HepG2 (cell line): ENCODE measurements around the gene RABL6. TPM values are rescaled to one million over a fixed set of nuclear protein-coding genes. Genes with fewer than 3 reads are reported as not detected.

Source experiments
- ARHGAP35 ChIP-seq: sonication (generic); formaldehyde crosslinking; IDR thresholded peaks from 2 replicates; pipeline ENCODE4 v1.9.0; 2022; ENCODE audit warnings: mild to moderate bottlenecking, inconsistent platforms, moderate library complexity, missing genetic modification reagents, borderline replicate concordance
- FOXM1 ChIP-seq: sonication (generic); formaldehyde crosslinking; IDR thresholded peaks from 2 replicates; pipeline ENCODE4 v1.5.0; 2020; ENCODE audit warnings: missing genetic modification reagents
- GABPA ChIP-seq, 2 experiments: IDR thresholded peaks; 2 replicates each; pipeline ENCODE4 v1.6.1; 2011 to 2016; ENCODE audit warnings: low read depth in 2 of 2, low read length in 1 of 2, missing biosample characterization in 1 of 2, missing genetic modification characterization in 1 of 2
- HCFC1 ChIP-seq: fragments of 150-350 bp; IDR thresholded peaks from 2 replicates; pipeline ENCODE4 v1.6.1; 2014; ENCODE audit warnings: low read depth, low read length
- HNF4G ChIP-seq, 2 experiments: sonication (generic) in 1 of 2; formaldehyde crosslinking in 1 of 2; IDR thresholded peaks; 2 replicates each; pipeline versions ENCODE4 v1.4.0 to v1.6.1; 2011 to 2020; ENCODE audit warnings: borderline replicate concordance in 2 of 2, low read depth in 2 of 2, mild to moderate bottlenecking in 2 of 2, low read length in 1 of 2, missing genetic modification reagents in 1 of 2, moderate library complexity in 1 of 2
- IKZF4 ChIP-seq: sonication (generic); formaldehyde crosslinking; IDR thresholded peaks from 2 replicates; pipeline ENCODE4 v1.5.1; 2020; ENCODE audit warnings: borderline replicate concordance, mild to moderate bottlenecking, low read depth, missing genetic modification reagents; ENCODE audit errors: not compliant biosample characterization
- KDM3A ChIP-seq: IDR thresholded peaks from 2 replicates; pipeline ENCODE4 v1.6.1; 2018; ENCODE audit warnings: low read depth, missing compliant biosample characterization
- KDM6A ChIP-seq: IDR thresholded peaks from 2 replicates; pipeline ENCODE4 v1.6.1; 2016; ENCODE audit warnings: low read depth
- MAFK ChIP-seq, 2 experiments: IDR thresholded peaks in 1 of 2; conservative IDR thresholded peaks in 1 of 2; 2 replicates each; pipeline ENCODE4 v1.6.1; 2011; ENCODE audit warnings: improper control_type of control experiment in 2 of 2, low read length in 2 of 2
- MIXL1 ChIP-seq: IDR thresholded peaks from 2 replicates; pipeline ENCODE4 v1.6.1; 2016
- POLR2A ChIP-seq, 2 experiments: IDR thresholded peaks; 2 replicates each; pipeline ENCODE4 v1.6.1; 2011; ENCODE audit warnings: low read depth in 2 of 2, low read length in 2 of 2, mild to moderate bottlenecking in 1 of 2, moderate library complexity in 1 of 2; ENCODE audit not compliant: insufficient read depth in 1 of 2
- POLR2AphosphoS5 ChIP-seq: IDR thresholded peaks from 2 replicates; pipeline ENCODE4 v1.6.1; 2012; ENCODE audit warnings: low read depth, low read length
- RBAK ChIP-seq: sonication (generic); formaldehyde crosslinking; IDR thresholded peaks from 2 replicates; pipeline ENCODE4 v1.5.1; 2020; ENCODE audit warnings: mild to moderate bottlenecking, missing genetic modification reagents
- RBM22 ChIP-seq: fragments of 200-400 bp; formaldehyde crosslinking; optimal IDR thresholded peaks from 2 replicates; pipeline ENCODE3; 2017; ENCODE audit warnings: mild to moderate bottlenecking, low read length, moderate library complexity
- RELA ChIP-seq: sonication (generic); formaldehyde crosslinking; IDR thresholded peaks from 2 replicates; pipeline ENCODE4 v1.4.0; 2020; ENCODE audit warnings: missing genetic modification reagents
- SMAD3 ChIP-seq: sonication (generic); formaldehyde crosslinking; IDR thresholded peaks from 2 replicates; pipeline ENCODE4 v1.4.0; 2020; ENCODE audit warnings: missing genetic modification reagents
- SNAPC2 ChIP-seq: sonication (generic); formaldehyde crosslinking; IDR thresholded peaks from 2 replicates; pipeline ENCODE4 v1.8.1; 2022; ENCODE audit warnings: mild to moderate bottlenecking, missing genetic modification reagents
- TSC22D2 ChIP-seq: sonication (generic); formaldehyde crosslinking; IDR thresholded peaks from 2 replicates; pipeline ENCODE4 v1.5.1; 2020; ENCODE audit warnings: missing genetic modification reagents, mild to moderate bottlenecking, borderline replicate concordance
- WIZ ChIP-seq: sonication (generic); formaldehyde crosslinking; IDR thresholded peaks from 2 replicates; pipeline ENCODE4 v1.5.1; 2020; ENCODE audit warnings: mild to moderate bottlenecking, missing genetic modification reagents
- ZC3H4 ChIP-seq: sonication (generic); formaldehyde crosslinking; IDR thresholded peaks from 2 replicates; pipeline ENCODE4 v1.4.0; 2020; ENCODE audit warnings: missing genetic modification reagents, borderline replicate concordance
- ZNF558 ChIP-seq: sonication (generic); formaldehyde crosslinking; IDR thresholded peaks from 2 replicates; pipeline ENCODE4 v1.9.0; 2022; ENCODE audit warnings: mild to moderate bottlenecking, missing genetic modification reagents, borderline replicate concordance
- ZNF768 ChIP-seq: sonication (generic); formaldehyde crosslinking; IDR thresholded peaks from 2 replicates; pipeline ENCODE4 v1.4.0; 2020; ENCODE audit warnings: missing genetic modification reagents
- ZNF776 ChIP-seq: sonication (generic); formaldehyde crosslinking; IDR thresholded peaks from 2 replicates; pipeline ENCODE4 v1.4.0; 2020; ENCODE audit warnings: mild to moderate bottlenecking, missing genetic modification reagents
- ZNF883 ChIP-seq: sonication (generic); formaldehyde crosslinking; IDR thresholded peaks from 2 replicates; pipeline ENCODE4 v1.5.1; 2020; ENCODE audit warnings: mild to moderate bottlenecking, missing genetic modification reagents; ENCODE audit errors: not compliant biosample characterization
- polyA plus RNA-seq, 8 experiments: library from polyadenylated mRNA; depleted of rRNA in 3 of 8; stranded (reverse) in 7 of 8; unstranded in 1 of 8; fragments of >200 nt; fragmentation: Illumina TruSeq in 4 of 8; extraction: Trizol in 4 of 8; gene quantifications; 2 replicates each; pipeline versions ENCODE4 v1.2.1 to v1.2.3, GENCODE V29; 2011 to 2016; ENCODE audit warnings: low read depth in 4 of 8, missing spikeins in 1 of 8, mixed read lengths in 1 of 8; ENCODE audit not compliant: insufficient read depth in 1 of 8
- total RNA-seq, 5 experiments: library from RNA; depleted of rRNA; stranded (reverse); fragments of >200 nt; fragmentation: Illumina TruSeq; extraction: Trizol; gene quantifications; 2 replicates each; pipeline ENCODE4 v1.2.3, GENCODE V29; 2016; ENCODE audit warnings: low read depth in 1 of 5
- TF ChIP-seq, protein P1 (sequence below): sonication (generic); formaldehyde crosslinking; IDR thresholded peaks from 2 replicates; pipeline ENCODE4 v1.5.0; 2020; ENCODE audit warnings: missing genetic modification reagents
- TF ChIP-seq, protein P2 (sequence below): sonication (generic); formaldehyde crosslinking; conservative IDR thresholded peaks from 2 replicates; pipeline ENCODE4 v1.8.1; 2023; ENCODE audit warnings: missing genetic modification reagents
- TF ChIP-seq, protein P3 (sequence below): sonication (generic); formaldehyde crosslinking; IDR thresholded peaks from 2 replicates; pipeline ENCODE4 v1.4.0; 2020; ENCODE audit warnings: mild to moderate bottlenecking, missing genetic modification reagents

RABL6 gene
- total and polyA plus RNA-seq, 2 of the 13 experiments (the other 11 are each of a cell fraction or from before 2014, with no cell fraction given): 81.5 to 125 TPM

DNA sequence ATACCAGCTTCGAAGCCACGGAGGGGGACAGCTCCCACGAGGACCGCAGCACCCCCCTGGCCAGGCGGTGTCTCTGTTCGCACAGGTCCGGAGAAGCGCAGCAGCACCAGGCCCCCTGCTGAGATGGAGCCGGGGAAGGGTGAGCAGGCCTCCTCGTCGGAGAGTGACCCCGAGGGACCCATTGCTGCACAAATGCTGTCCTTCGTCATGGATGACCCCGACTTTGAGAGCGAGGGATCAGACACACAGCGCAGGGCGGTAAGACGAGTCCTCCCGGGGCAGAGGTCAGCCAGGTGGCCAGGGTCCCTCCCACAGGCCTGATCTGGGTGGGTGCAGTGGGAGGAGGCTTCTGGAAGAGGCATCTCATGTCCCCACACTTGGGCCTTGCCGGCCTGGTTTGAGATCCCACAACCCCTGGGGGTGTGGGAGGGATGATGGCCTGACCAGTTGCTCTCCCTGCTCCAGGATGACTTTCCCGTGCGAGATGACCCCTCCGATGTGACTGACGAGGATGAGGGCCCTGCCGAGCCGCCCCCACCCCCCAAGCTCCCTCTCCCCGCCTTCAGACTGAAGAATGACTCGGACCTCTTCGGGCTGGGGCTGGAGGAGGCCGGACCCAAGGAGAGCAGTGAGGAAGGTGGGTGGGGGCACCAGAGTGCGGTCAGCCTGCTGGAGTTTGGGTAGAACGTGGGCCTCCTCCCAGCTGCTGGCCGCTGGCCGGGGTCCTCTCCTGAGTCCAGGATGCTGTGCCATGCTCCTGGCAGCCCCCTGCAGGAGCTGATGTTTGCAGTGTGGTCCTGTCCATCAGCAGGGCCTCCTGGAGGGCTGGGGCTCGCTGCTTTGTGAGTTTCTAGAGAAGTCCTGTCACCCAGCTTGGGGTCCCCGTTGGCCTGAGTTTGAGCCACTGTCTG lies 31.7 kb downstream of the RABL6 start (continued):
- TF ChIP-seq, protein P1, sequence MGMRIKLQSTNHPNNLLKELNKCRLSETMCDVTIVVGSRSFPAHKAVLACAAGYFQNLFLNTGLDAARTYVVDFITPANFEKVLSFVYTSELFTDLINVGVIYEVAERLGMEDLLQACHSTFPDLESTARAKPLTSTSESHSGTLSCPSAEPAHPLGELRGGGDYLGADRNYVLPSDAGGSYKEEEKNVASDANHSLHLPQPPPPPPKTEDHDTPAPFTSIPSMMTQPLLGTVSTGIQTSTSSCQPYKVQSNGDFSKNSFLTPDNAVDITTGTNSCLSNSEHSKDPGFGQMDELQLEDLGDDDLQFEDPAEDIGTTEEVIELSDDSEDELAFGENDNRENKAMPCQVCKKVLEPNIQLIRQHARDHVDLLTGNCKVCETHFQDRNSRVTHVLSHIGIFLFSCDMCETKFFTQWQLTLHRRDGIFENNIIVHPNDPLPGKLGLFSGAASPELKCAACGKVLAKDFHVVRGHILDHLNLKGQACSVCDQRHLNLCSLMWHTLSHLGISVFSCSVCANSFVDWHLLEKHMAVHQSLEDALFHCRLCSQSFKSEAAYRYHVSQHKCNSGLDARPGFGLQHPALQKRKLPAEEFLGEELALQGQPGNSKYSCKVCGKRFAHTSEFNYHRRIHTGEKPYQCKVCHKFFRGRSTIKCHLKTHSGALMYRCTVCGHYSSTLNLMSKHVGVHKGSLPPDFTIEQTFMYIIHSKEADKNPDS: 0 out of 2 replicates have a peak, but pooled peaks have one; percentile 40
- TF ChIP-seq FOXM1 (CRISPR knock-in tag): no peak
- TF ChIP-seq IKZF4 (CRISPR knock-in tag): no peak
- no peak for TF ChIP-seq SMAD3 (CRISPR knock-in tag)
- no peak for TF ChIP-seq WIZ
- TF ChIP-seq ZNF768: 0 out of 2 replicates have a peak, but pooled peaks have one; percentile 38
- no peak for TF ChIP-seq ZNF558 (CRISPR knock-in tag)
- TF ChIP-seq ZNF776 (CRISPR knock-in tag): no peak
- TF ChIP-seq RBAK: no peak
- TF ChIP-seq KDM3A (CRISPR knock-in tag): no peak
- TF ChIP-seq RBM22: peak; percentile 77
- no peak for TF ChIP-seq SNAPC2 (CRISPR knock-in tag)
- TF ChIP-seq, protein P2, sequence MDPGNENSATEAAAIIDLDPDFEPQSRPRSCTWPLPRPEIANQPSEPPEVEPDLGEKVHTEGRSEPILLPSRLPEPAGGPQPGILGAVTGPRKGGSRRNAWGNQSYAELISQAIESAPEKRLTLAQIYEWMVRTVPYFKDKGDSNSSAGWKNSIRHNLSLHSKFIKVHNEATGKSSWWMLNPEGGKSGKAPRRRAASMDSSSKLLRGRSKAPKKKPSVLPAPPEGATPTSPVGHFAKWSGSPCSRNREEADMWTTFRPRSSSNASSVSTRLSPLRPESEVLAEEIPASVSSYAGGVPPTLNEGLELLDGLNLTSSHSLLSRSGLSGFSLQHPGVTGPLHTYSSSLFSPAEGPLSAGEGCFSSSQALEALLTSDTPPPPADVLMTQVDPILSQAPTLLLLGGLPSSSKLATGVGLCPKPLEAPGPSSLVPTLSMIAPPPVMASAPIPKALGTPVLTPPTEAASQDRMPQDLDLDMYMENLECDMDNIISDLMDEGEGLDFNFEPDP (CRISPR knock-in tag): 0 out of 2 replicates have a peak, but pooled peaks have one; percentile 53
- peak; percentile 42 for TF ChIP-seq ZNF883 (CRISPR knock-in tag)
- TF ChIP-seq MAFK (conservative IDR thresholded peaks at IDR 0.05 in 1 of 2, IDR thresholded peaks at IDR 0.05 in 1 of 2; ENCODE audit: low read length in 2 of 2): no peak
- TF ChIP-seq RELA (CRISPR knock-in tag): no peak
- TF ChIP-seq TSC22D2 (CRISPR knock-in tag): no peak
- TF ChIP-seq KDM6A: no peak
- TF ChIP-seq HNF4G (IDR thresholded peaks at IDR 0.05; ENCODE audit: borderline replicate concordance, low read depth, low read length): no peak
- no peak for TF ChIP-seq HNF4G (CRISPR knock-in tag; IDR thresholded peaks at IDR 0.05; ENCODE audit: borderline replicate concordance, low read depth)
- TF ChIP-seq GABPA (IDR thresholded peaks at IDR 0.05; ENCODE audit: low read depth, low read length): no peak
- no peak for TF ChIP-seq GABPA (CRISPR knock-in tag; IDR thresholded peaks at IDR 0.05; ENCODE audit: low read depth)
- TF ChIP-seq ZC3H4: no peak
- TF ChIP-seq HCFC1: no peak
- TF ChIP-seq, protein P3, sequence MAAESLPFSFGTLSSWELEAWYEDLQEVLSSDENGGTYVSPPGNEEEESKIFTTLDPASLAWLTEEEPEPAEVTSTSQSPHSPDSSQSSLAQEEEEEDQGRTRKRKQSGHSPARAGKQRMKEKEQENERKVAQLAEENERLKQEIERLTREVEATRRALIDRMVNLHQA: no peak
- TF ChIP-seq POLR2A (IDR thresholded peaks at IDR 0.05; ENCODE audit: insufficient read depth in 1 of 2, low read depth in 2 of 2, low read length in 2 of 2): no peak
- TF ChIP-seq POLR2AphosphoS5: 0 out of 2 replicates have a peak, but pooled peaks have one; percentile 4
- no peak for TF ChIP-seq MIXL1 (CRISPR knock-in tag)
- no peak for TF ChIP-seq ARHGAP35 (CRISPR knock-in tag)
